ENCODE measurements around the gene CD34. TPM values are rescaled to one million over a fixed set of nuclear protein-coding genes. Genes with fewer than 3 reads are reported as not detected.

The CD34 gene
- total and polyA plus RNA-seq, 2 experiments from 2014 or later = 0.34 TPM; not detected in 1

- no peak overlapping the region for H3K4me2 ChIP-seq (ENCODE audit: unreplicated experiment)
- no peaks in the 10 kb centered on the region for H3K9me3 ChIP-seq (ENCODE audit: low read depth)
- WGBS, 2 experiments (ENCODE audit: low coverage in 1 of 2, low lambda C conversion rate in 2 of 2, missing lambda C conversion rate in 2 of 2) = 94 to 98% methylated on average over 6 of the region's 6 CpGs
- in situ Hi-C loops (cut with MboI) = no loop called here
- no peaks in the 10 kb centered on the region for H3K36me3 ChIP-seq (ENCODE audit: low read depth)
- no peak overlapping the region for H2AFZ ChIP-seq
- H3K27ac ChIP-seq = no peak overlapping the region
- peaks cover 25% of the 10 kb centered on the region for H3K79me2 ChIP-seq (ENCODE audit: insufficient read depth)
- TF ChIP-seq EZH2phosphoT487 (IDR thresholded peaks at IDR 0.05; ENCODE audit: insufficient read depth, low read depth) = no peak
- no peak for TF ChIP-seq EZH2 (IDR thresholded peaks at IDR 0.05; ENCODE audit: insufficient read depth, poor library complexity, severe bottlenecking)
- no peaks in the 10 kb centered on the region for H3K9me2 ChIP-seq (ENCODE audit: insufficient read depth)
- H3F3A ChIP-seq (ENCODE audit: insufficient read depth) = peaks cover 6% of the 10 kb centered on the region; the same call in 1 of the 2 replicates
- peaks cover 10% of the 10 kb centered on the region for H3K4me1 ChIP-seq (ENCODE audit: insufficient read depth)
- no peak overlapping the region for H3K4me3 ChIP-seq
- no peaks in the 10 kb centered on the region for H4K20me1 ChIP-seq (ENCODE audit: insufficient read depth)
- H3K27me3 ChIP-seq (replicated peaks; ENCODE audit: insufficient read depth) = no peaks in the 10 kb centered on the region
- no peak overlapping the region for H3K9ac ChIP-seq
- DNase-seq = no peak
Observed at GRCh38 chr1:207845109-207845508, 65.8 kb downstream of the CD34 start.

GRCh38 chr1:207844371-207844770 lies 66.6 kb downstream of the CD34 start:
- Histone ChIP-seq H3K9me3 (ENCODE audit: low read depth) (no peaks in the 10 kb centered on the region), H3K9ac (no peak overlapping the region), H3K36me3 (ENCODE audit: low read depth) (no peaks in the 10 kb centered on the region), H4K20me1 (ENCODE audit: insufficient read depth) (no peaks in the 10 kb centered on the region), H3K79me2 (ENCODE audit: insufficient read depth) (peaks cover 25% of the 10 kb centered on the region), H3F3A (ENCODE audit: insufficient read depth) (peaks cover 6% of the 10 kb centered on the region; the same call in 1 of the 2 replicates), H3K4me1 (ENCODE audit: insufficient read depth) (peaks cover 10% of the 10 kb centered on the region), H3K4me2 (ENCODE audit: unreplicated experiment) (no peak overlapping the region), H3K27ac (no peak overlapping the region), H3K9me2 (ENCODE audit: insufficient read depth) (no peaks in the 10 kb centered on the region), H3K4me3 (no peak overlapping the region), H2AFZ (no peak overlapping the region), H3K27me3 (replicated peaks; ENCODE audit: insufficient read depth) (no peaks in the 10 kb centered on the region)
- WGBS, 2 experiments (ENCODE audit: low coverage in 1 of 2, low lambda C conversion rate in 2 of 2, missing lambda C conversion rate in 2 of 2) = 60 to 62% methylated on average over 2 of the region's 2 CpGs
- DNase-seq = peak; percentile 24
- no peak for TF ChIP-seq EZH2 (IDR thresholded peaks at IDR 0.05; ENCODE audit: insufficient read depth, poor library complexity, severe bottlenecking)
- no peak for TF ChIP-seq EZH2phosphoT487 (IDR thresholded peaks at IDR 0.05; ENCODE audit: insufficient read depth, low read depth)
- in situ Hi-C loops (cut with MboI) = no loop called here

GRCh38 chr1:207842506-207842905 lies 68.4 kb downstream of the CD34 start:
- no peaks in the 10 kb centered on the region for H4K20me1 ChIP-seq (ENCODE audit: insufficient read depth)
- H3K27ac ChIP-seq = no peak overlapping the region
- in situ Hi-C loops (cut with MboI) = no loop called here
- no peak overlapping the region for H3K4me2 ChIP-seq (ENCODE audit: unreplicated experiment)
- no peaks in the 10 kb centered on the region for H3K4me1 ChIP-seq (ENCODE audit: insufficient read depth)
- H3F3A ChIP-seq (ENCODE audit: insufficient read depth) = no peaks in the 10 kb centered on the region
- no peak overlapping the region for H3K4me3 ChIP-seq
- H3K9me2 ChIP-seq (ENCODE audit: insufficient read depth) = no peaks in the 10 kb centered on the region
- H2AFZ ChIP-seq = no peak overlapping the region
- peaks cover 25% of the 10 kb centered on the region for H3K79me2 ChIP-seq (ENCODE audit: insufficient read depth)
- DNase-seq = no peak
- 94 to 96% methylated on average over 6 of the region's 6 CpGs for WGBS, 2 experiments (ENCODE audit: low coverage in 1 of 2, low lambda C conversion rate in 2 of 2, missing lambda C conversion rate in 2 of 2)
- no peak overlapping the region for H3K9ac ChIP-seq
- no peaks in the 10 kb centered on the region for H3K9me3 ChIP-seq (ENCODE audit: low read depth)
- no peaks in the 10 kb centered on the region for H3K36me3 ChIP-seq (ENCODE audit: low read depth)
- H3K27me3 ChIP-seq (replicated peaks; ENCODE audit: insufficient read depth) = no peaks in the 10 kb centered on the region
- no peak for TF ChIP-seq EZH2 (IDR thresholded peaks at IDR 0.05; ENCODE audit: insufficient read depth, poor library complexity, severe bottlenecking)
- TF ChIP-seq EZH2phosphoT487 (IDR thresholded peaks at IDR 0.05; ENCODE audit: insufficient read depth, low read depth) = no peak

GRCh38 chr1:207841901-207842300 lies 69.0 kb downstream of the CD34 start:
- Histone ChIP-seq H3K27ac (no peak overlapping the region), H3K9me3 (ENCODE audit: low read depth) (no peaks in the 10 kb centered on the region), H3K9me2 (ENCODE audit: insufficient read depth) (no peaks in the 10 kb centered on the region), H3K4me2 (ENCODE audit: unreplicated experiment) (no peak overlapping the region), H3K4me1 (ENCODE audit: insufficient read depth) (no peaks in the 10 kb centered on the region), H4K20me1 (ENCODE audit: insufficient read depth) (no peaks in the 10 kb centered on the region), H3K9ac (no peak overlapping the region), H3K27me3 (replicated peaks; ENCODE audit: insufficient read depth) (no peaks in the 10 kb centered on the region), H3K36me3 (ENCODE audit: low read depth) (no peaks in the 10 kb centered on the region), H3K79me2 (ENCODE audit: insufficient read depth) (peaks cover 22% of the 10 kb centered on the region), H2AFZ (no peak overlapping the region), H3K4me3 (no peak overlapping the region), H3F3A (ENCODE audit: insufficient read depth) (no peaks in the 10 kb centered on the region)
- WGBS, 2 experiments (ENCODE audit: low coverage in 1 of 2, low lambda C conversion rate in 2 of 2, missing lambda C conversion rate in 2 of 2) = 65 to 76% methylated on average over 4 of the region's 4 CpGs
- in situ Hi-C loops (cut with MboI) = no loop called here
- no peak for DNase-seq
- no peak for TF ChIP-seq EZH2 (IDR thresholded peaks at IDR 0.05; ENCODE audit: insufficient read depth, poor library complexity, severe bottlenecking)
- no peak for TF ChIP-seq EZH2phosphoT487 (IDR thresholded peaks at IDR 0.05; ENCODE audit: insufficient read depth, low read depth)

- Histone ChIP-seq H3K27ac (no peak overlapping the region), H3F3A (ENCODE audit: insufficient read depth) (no peaks in the 10 kb centered on the region), H3K27me3 (replicated peaks; ENCODE audit: insufficient read depth) (no peaks in the 10 kb centered on the region), H3K9me3 (ENCODE audit: low read depth) (no peaks in the 10 kb centered on the region), H3K4me3 (no peak overlapping the region), H3K9ac (no peak overlapping the region), H3K9me2 (ENCODE audit: insufficient read depth) (no peaks in the 10 kb centered on the region), H3K4me2 (ENCODE audit: unreplicated experiment) (no peak overlapping the region), H3K36me3 (ENCODE audit: low read depth) (no peaks in the 10 kb centered on the region), H4K20me1 (ENCODE audit: insufficient read depth) (no peaks in the 10 kb centered on the region), H3K4me1 (ENCODE audit: insufficient read depth) (no peaks in the 10 kb centered on the region), H2AFZ (no peak overlapping the region), H3K79me2 (ENCODE audit: insufficient read depth) (peaks cover 16% of the 10 kb centered on the region)
- in situ Hi-C loops (cut with MboI) = no loop called here
- DNase-seq = no peak
- TF ChIP-seq EZH2phosphoT487 (IDR thresholded peaks at IDR 0.05; ENCODE audit: insufficient read depth, low read depth) (no peak), EZH2 (IDR thresholded peaks at IDR 0.05; ENCODE audit: insufficient read depth, poor library complexity, severe bottlenecking) (no peak)
- 89 to 94% methylated on average over 1 of the region's 1 CpG for WGBS, 2 experiments (ENCODE audit: low coverage in 1 of 2, low lambda C conversion rate in 2 of 2, missing lambda C conversion rate in 2 of 2)
Observed at GRCh38 chr1:207841293-207841692, 69.6 kb downstream of the CD34 start.
